ENCODE data around the gene KHSRP. TPM values are rescaled to one million over a fixed set of nuclear protein-coding genes. Genes with fewer than 3 reads are reported as not detected.
"Not testable (repeated sequence)": the region's sequence is repeated elsewhere in the genome, so short reads cannot be mapped to it uniquely, and the experiment has no call there.

The KHSRP gene
- total RNA-seq, 1 experiment from 2014 or later, result 288 TPM

- Histone ChIP-seq H3F3A (ENCODE audit: insufficient read depth, low read depth) (no peaks in the 10 kb centered on the region), H4K20me1 (ENCODE audit: insufficient read depth) (no peaks in the 10 kb centered on the region), H3K36me3 (ENCODE audit: low read depth) (no peaks in the 10 kb centered on the region), H3K4me2 (no peak overlapping the region), H3K79me2 (ENCODE audit: low read depth) (no peaks in the 10 kb centered on the region), H3K27ac (no peak overlapping the region), H3K27me3 (ENCODE audit: insufficient read depth, low read depth) (no peaks in the 10 kb centered on the region), H3K4me3 (no peak overlapping the region), H3K4me1 (replicated peaks; ENCODE audit: insufficient read depth) (no peaks in the 10 kb centered on the region), H3K9me2 (ENCODE audit: insufficient read depth) (no peaks in the 10 kb centered on the region), H3K9me3 (ENCODE audit: insufficient read depth, low read depth) (no peaks in the 10 kb centered on the region), H2AFZ (no peak overlapping the region)
- intact Hi-C loops (cut with micrococcal nuclease; ENCODE audit: unreplicated experiment), result no loop called here
- CTCF ChIA-PET, result no interaction called here
- BruUV-seq (replicated peaks), result no TSS peak
- TF ChIP-seq CTCF (conservative IDR thresholded peaks at IDR 0.05), result no peak
- no peak for TF ChIP-seq EZH2 (IDR thresholded peaks at IDR 0.05; ENCODE audit: low read depth)
- DNase-seq, result no peak
- POLR2A ChIA-PET (ENCODE audit: unreplicated experiment), result no interaction called here
Measured at GRCh38 chr19:6429419-6430221, 5.0 kb upstream of the KHSRP start.

- H3K4me3 ChIP-seq; H4K20me1 ChIP-seq (ENCODE audit: insufficient read depth); H3K27ac ChIP-seq; POLR2A ChIA-PET (ENCODE audit: unreplicated experiment); H3K4me1 ChIP-seq (replicated peaks; ENCODE audit: insufficient read depth); CTCF ChIA-PET; H3F3A ChIP-seq (ENCODE audit: insufficient read depth, low read depth); H2AFZ ChIP-seq; H3K9me3 ChIP-seq (ENCODE audit: insufficient read depth, low read depth); H3K4me2 ChIP-seq; H3K27me3 ChIP-seq (ENCODE audit: insufficient read depth, low read depth); H3K9me2 ChIP-seq (ENCODE audit: insufficient read depth); H3K36me3 ChIP-seq (ENCODE audit: low read depth); BruUV-seq (replicated peaks); H3K79me2 ChIP-seq (ENCODE audit: low read depth); DNase-seq; intact Hi-C loops (cut with micrococcal nuclease; ENCODE audit: unreplicated experiment): not testable (repeated sequence)
Measured at GRCh38 chr19:6428692-6429418, 4.2 kb upstream of the KHSRP start.

GRCh38 chr19:6427131-6427530 is 2.5 kb upstream of the KHSRP start:
- Histone ChIP-seq H3K27me3 (ENCODE audit: insufficient read depth, low read depth) (no peaks in the 10 kb centered on the region), H3F3A (ENCODE audit: insufficient read depth, low read depth) (no peaks in the 10 kb centered on the region), H4K20me1 (ENCODE audit: insufficient read depth) (peaks cover 18% of the 10 kb centered on the region), H3K4me1 (replicated peaks; ENCODE audit: insufficient read depth) (peaks cover 10% of the 10 kb centered on the region), H3K79me2 (ENCODE audit: low read depth) (peaks cover 20% of the 10 kb centered on the region), H2AFZ (no peak overlapping the region), H3K9me3 (ENCODE audit: insufficient read depth, low read depth) (no peaks in the 10 kb centered on the region), H3K36me3 (ENCODE audit: low read depth) (no peaks in the 10 kb centered on the region), H3K27ac (no peak overlapping the region), H3K9me2 (ENCODE audit: insufficient read depth) (no peaks in the 10 kb centered on the region), H3K4me3 (no peak overlapping the region), H3K4me2 (no peak overlapping the region)
- intact Hi-C loops (cut with micrococcal nuclease; ENCODE audit: unreplicated experiment), result no loop called here
- TF ChIP-seq EZH2 (IDR thresholded peaks at IDR 0.05; ENCODE audit: low read depth) (no peak), CTCF (conservative IDR thresholded peaks at IDR 0.05) (no peak)
- BruUV-seq (replicated peaks), result no TSS peak
- ChIA-PET POLR2A (ENCODE audit: unreplicated experiment) (no interaction called here), CTCF (no interaction called here)
- no peak for DNase-seq
